GM18498 (cell line): Measurements from ENCODE around the gene SHPK.
"Not testable (repeated sequence)": the region's sequence is repeated elsewhere in the genome, so short reads cannot be mapped to it uniquely, and the experiment has no call there.

Experiments
- ATAC-seq: cut with Tn5 transposase; IDR thresholded peaks from one replicate; pipeline ENCODE4 v1.9.1; 2021; ENCODE audit warnings: mild to moderate bottlenecking, moderate library complexity; ENCODE audit not compliant: unreplicated experiment

The SHPK gene

GRCh38 chr17:3592216-3592860 is 43.7 kb downstream of the SHPK start:
- ATAC-seq: no peak

GRCh38 chr17:3590768-3591167 is 45.3 kb downstream of the SHPK start:
- ATAC-seq: no peak

DNA sequence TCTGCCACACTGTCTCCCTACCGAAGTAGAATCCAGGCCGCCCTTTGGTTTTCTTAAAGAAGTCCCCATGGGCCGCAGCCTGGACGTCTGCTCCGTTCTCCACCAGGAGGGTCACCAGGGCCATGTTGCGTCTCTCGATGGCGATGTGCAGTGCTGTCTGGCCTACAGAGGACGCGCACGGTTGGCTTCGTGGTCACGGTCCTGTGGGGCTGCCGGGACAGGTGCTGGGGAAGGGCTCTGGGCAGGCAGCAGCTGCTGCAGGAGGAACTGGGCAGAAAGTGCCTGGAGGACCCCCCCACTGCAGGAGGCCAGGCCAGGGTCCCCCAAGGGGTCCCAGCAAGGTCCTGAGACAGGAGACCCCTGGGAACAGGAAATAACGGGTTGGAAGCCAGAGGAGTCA is 45.8 kb downstream of the SHPK start:
- no peak for ATAC-seq

DNA sequence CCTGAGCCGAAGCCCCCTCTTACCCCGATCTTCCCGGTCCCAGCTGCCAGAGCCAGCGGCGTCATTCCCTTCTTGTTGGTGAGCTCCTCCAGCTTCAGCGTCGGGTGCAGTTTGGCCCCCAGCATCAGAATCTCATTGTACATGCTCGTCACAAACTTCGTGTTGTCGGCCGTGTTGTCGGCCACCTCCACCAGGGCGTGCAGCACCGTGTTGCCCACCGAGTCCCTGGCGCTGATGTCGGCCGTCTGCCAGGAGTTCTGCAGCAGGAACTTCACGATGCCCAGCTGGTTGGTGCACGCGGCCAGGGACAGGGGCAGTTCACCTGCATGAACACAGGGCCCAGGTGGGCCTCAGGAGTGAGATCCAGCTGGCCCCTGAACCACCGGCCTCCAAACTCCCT is 46.3 kb downstream of the SHPK start:
- no peak for ATAC-seq

- ATAC-seq: no peak
These were observed 50.2 kb downstream of the SHPK start for GRCh38 chr17:3585826-3586225.

GRCh38 chr17:3583456-3583855 is 52.6 kb downstream of the SHPK start:
- no peak for ATAC-seq

GRCh38 chr17:3582915-3583314 is 53.1 kb downstream of the SHPK start:
- ATAC-seq: no peak

DNA sequence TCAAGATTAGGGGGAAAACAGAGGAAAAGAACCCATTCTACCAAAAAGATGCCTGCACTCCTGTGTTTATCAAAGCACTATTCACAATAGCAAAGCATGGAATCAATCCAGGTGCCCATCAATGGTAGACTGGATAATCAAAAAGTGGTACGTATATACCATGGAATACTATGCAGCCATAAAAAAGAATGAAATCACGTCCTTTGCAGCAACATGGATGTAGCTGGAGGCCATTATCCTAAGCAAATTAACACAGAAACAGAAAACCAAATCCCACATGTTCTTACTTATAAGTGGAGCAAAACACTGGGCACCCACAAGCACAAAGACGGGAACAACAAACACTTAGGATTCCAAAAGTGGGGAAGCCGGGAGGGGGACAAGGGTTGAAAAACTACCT is 57.4 kb downstream of the SHPK start:
- ATAC-seq: not testable (repeated sequence)

GRCh38 chr17:3576970-3577369 is 59.1 kb downstream of the SHPK start:
- no peak for ATAC-seq

DNA sequence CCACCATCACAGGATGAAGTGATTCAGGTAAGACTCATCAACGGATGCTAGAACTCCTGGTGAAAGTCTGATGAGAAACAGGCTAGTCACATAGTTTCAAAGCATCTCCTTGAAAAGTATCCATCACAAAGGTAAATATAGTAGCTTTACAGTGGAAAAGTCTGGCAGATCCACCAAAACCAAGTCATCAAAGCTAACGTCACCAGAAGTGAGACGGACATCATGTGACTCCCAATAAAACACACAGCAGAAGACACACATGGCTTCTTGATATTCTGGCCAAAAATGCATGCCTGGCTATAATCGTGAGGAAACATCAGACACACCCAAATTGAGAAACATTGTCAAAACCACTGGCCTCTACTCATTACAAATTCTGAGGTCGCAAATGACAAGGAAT is 60.5 kb downstream of the SHPK start:
- no peak for ATAC-seq

- no peak for ATAC-seq
These were observed 61.8 kb downstream of the SHPK start for GRCh38 chr17:3574231-3574630.

- no peak for ATAC-seq
These were observed 62.6 kb downstream of the SHPK start for GRCh38 chr17:3573246-3574100.

GRCh38 chr17:3572231-3572630 is 63.8 kb downstream of the SHPK start:
- ATAC-seq: no peak

DNA sequence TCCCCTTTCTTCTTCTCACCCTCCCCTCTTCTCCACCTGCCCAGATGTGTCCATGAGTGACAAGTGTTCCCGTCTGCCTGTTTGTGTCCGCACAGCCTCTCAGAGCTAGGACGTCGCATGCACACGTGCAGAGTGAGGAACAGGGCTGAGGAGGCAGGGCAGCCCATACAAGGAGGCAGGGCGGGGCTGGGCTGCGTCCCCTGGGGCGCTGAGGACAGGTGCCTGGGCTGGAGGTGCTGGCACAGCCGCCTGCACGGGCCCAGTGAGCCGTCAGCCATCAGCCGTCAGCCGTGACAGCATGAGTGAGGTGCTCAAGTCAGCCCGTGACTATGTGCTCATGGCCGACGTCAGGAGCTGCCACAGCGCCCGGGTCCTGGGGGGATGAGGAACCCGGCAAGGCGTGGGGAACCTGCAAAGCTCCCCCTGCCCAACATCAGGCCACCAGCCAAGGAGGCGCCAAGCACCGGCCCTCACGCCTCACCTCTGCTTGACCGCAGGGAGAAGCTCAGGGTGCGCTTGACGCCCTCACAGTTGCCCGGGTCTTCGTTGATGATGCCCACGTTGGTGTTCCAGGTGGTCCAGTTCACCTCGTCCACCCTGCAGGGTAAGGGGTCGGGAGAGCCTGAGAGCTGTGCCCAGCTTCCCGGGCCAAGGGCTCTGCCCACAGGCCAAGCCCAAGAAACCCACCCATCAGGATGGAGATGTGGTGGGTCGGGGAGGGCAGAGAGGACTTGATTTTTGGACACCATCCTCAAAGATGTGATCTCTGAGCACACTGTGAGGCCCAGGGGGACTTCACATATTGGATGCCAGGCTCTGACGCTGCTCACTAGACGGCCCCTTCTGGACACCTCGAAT is 64.8 kb downstream of the SHPK start:
- no peak for ATAC-seq

DNA sequence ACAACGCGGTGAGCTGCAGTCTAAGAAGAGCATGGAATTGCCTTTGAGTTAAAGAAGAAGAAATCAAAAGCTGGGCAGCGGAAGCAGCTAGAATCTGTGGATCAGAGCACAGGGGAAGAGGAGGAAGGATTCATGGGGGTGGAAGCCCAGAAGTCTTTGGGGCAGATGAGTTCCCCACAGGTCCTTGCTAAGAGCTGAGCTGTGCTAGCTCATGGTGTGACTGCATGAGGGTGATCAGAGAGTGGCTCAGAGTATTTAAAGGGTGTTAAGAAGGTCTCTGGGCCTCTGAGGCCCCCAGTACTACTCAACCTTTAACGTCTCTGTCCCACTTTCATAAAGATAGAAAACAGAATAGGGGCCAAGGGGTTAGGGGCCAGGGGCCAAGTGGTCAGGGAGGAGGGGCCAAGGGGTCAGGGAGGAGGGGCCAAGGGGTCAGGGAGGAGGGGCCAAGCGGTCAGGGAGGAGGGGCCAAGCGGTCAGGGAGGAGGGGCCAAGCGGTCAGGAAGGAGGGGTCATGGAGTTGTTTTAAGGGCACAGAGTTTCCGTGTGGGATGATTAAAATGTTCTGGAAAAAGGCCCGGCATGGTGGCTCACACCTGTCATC is 66.4 kb downstream of the SHPK start:
- no peak for ATAC-seq

DNA sequence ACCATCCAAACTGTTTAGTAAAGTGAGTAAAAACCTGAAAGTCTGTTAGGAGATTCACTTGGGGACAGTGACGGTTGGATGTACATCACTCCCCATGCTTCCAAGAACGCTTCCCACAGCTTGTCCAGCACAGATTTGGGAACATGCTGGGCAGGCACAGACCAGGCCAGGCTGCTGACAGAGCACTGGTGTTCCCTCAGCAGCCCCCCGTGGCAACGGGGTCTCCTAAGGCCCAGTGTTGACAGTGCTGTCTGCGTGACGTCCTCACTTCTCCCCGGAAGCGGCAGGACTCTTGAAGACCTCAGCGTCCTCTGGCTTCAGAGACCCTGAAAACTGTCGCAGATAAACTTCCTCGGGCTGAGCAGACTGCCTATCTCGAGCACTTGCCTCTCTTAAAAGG is 69.5 kb downstream of the SHPK start:
- ATAC-seq: no peak

- no peak for ATAC-seq
These were observed 70.9 kb downstream of the SHPK start for GRCh38 chr17:3565143-3565542.

DNA sequence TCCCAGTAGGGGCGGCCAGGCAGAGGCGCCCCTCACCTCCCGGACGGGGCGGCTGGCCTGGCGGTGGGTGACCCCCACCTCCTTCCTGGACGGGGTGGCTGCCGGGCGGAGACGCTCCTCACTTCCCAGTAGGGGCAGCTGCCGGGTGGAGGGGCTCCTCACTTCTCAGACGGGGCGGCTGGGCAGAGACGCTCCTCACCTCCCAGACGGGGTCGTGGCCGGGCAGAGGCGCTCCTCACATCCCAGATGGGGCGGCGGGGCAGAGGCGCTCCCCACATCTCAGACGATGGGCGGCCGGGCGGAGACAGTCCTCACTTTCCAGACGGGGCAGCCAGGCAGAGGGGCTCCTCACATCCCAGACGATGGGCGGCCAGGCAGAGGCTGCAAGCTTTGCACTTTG is 71.8 kb downstream of the SHPK start:
- not testable (repeated sequence) for ATAC-seq

DNA sequence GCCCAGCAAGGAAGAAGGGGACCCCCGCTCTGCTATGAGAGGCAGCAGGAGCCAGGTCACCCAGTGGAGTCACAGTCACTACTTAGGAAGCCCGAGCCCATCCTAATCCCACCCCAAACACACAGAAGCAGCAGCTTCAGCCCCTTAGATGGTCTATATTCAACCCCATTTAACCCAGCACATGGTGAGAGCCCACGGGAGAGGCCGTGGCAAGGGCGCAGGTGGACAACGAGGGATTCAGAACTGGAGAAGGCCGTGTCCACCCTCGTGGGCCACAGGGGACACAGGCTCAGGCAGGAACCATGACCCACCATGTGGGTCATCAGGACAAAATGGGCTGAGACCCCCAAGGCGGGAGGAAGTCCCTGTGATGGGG is 76.8 kb downstream of the SHPK start:
- no peak for ATAC-seq

GRCh38 chr17:3558603-3559269 is 77.3 kb downstream of the SHPK start:
- peak; percentile 72 for ATAC-seq
